NOMO-1 treated with DMSO at 0.1 percent for 48 hours (cell line): Measurements from ENCODE around the gene PGBD5.

Experiments used
- DNase-seq: peaks from one replicate; lab custom pipeline; 2025; ENCODE audit not compliant: unreplicated experiment; lab: John Stamatoyannopoulos, UW

PGBD5 gene

DNA sequence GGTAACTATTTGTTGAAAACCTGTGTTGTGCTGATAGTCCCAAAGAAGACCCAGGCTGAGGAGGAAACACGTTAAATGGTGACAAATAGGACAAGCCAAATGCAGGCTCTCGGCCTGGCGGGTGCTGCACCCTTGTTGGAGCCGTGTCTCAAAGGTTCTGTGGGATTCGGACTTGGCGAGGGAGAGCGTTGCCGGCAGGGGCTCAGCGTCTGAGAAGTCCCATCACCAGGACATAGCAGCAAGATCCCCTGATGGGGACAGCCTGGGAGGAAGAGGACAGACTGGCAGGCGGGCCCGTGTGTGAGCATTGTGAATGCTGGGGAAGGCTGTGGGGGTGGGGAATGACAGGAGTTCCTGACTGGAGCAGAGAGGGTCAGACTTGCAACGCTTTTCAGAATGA is 142.5 kb downstream of the PGBD5 start:
- no peak for DNase-seq

DNA sequence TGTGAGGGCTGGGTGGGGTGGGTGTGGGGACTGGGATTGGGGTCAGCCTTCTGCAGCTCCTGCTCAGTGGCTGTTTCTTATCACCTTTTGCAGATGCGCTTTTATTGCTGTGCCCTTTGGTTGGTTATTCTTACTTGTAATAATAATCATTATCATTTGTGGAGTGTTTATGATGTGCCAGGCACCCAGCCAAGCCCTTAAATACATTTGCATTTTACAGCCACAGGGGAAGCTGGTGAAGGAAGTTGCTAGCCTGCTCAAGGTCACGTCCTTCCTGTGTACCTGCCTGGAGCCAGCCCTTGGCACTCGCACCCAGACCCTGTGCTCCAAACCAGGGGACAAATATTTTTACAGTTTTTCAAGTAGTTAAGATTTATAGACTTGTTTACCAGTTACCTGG is 144.0 kb downstream of the PGBD5 start:
- DNase-seq: no peak

- no peak for DNase-seq
Measured at GRCh38 chr1:230281556-230281955, 144.6 kb downstream of the PGBD5 start.

DNA sequence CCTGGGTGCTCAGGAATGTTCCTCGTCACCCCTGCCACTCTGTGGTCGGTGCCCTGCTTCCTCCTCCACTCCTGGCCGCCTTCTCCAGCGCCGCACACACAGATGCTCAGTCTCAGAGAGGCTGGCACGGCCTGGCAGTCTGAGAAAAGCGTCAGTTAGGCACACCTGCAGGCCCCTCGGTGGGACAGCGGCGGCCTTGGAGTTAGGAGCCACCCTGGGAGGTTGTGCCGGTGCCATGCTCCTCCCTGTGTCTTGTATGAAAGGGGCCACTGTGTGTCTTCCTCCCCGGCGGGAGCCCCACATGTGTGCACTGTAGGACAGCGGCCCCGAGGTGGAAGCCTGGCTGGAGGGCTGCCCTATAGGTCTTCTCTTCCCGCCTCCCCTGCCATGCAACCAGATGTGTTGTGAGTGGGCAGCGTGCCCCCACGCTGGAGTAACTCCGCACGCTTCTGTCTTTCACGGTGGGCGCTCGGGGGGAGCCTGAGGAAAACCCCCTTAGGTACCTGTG is 145.2 kb downstream of the PGBD5 start:
- no peak for DNase-seq

DNA sequence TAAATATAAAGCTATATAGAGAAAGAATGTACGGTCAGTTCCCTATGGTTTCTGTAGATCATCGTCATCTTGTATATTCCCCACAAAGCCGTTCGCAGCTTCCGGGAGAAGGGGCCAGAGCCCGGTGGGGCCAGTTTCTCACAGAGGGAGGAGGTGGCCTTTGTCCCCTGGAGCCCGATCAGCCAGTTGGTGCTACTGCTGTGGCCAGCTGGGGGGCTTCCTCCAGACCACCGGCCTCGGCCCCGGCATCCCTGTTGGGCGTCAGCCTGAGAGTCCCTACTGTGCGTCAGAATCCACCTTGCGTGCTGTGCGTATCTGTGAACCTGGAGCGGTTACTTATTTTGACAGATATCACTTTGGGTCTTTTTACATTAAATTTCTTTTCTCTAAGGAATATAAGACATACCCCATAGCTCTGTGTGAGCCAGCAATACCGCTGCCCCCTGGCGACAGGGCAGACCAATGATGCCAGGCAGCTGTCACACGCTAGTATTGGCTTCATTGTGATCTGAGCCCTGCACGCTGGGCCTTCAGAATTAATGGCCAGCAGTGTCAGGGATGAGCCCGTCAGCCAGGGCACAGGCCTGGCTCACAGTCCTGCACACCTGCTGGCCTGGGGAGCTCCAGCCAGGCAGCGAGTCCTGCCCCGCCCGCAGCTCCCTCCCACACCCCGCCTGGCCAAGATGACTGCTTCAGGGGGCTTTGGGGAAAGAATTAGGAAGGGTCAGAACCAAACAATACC is 145.9 kb downstream of the PGBD5 start:
- DNase-seq: no peak

DNA sequence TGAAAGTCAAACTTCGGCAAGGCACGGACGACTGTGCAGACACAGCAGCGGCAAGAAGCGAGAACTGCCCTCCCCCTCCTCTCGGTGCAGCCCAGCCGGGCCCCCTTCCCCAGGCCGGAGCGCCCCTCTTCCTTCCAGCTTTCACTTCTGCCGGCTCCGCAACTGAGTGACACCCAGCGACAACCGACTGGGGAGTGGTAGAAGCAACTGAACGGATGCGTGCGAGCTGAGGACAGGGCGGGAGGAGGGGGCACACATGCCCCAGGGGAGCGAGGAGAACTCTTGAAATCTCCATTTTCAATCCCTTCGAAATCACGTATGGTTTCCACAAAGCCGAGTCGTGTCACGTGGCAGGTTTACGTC is 146.6 kb downstream of the PGBD5 start:
- DNase-seq: no peak

DNA sequence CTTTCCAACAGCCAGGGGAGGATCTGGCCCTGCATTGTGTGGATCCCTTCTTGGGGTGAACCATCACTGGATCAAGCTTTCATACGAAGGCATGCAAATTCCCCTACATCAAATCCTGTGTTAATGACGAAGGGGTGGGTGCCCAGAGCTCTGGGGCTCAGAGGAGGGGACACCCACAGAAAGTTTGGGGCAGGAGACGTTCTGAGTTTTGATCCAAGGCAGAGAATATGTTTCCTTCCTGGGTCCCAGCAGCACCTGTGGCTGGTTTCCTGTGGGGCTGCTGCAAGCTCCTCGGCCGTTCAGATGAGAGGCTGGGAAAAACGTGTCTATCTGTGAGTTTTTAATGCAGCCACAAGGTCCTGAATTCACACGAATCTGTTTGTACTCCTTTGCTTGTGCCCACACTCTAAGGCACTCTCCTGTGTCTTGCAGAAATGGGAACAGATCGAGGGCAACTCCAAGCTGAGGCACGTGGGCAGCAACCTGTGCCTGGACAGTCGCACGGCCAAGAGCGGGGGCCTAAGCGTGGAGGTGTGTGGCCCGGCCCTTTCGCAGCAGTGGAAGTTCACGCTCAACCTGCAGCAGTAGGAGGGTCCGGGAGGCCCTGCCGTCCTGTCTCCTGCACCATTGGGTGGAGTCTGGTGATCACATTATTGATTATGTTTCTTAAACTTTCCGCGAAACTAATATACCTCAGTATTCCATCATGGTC is 147.1 kb downstream of the PGBD5 start:
- DNase-seq: no peak

DNA sequence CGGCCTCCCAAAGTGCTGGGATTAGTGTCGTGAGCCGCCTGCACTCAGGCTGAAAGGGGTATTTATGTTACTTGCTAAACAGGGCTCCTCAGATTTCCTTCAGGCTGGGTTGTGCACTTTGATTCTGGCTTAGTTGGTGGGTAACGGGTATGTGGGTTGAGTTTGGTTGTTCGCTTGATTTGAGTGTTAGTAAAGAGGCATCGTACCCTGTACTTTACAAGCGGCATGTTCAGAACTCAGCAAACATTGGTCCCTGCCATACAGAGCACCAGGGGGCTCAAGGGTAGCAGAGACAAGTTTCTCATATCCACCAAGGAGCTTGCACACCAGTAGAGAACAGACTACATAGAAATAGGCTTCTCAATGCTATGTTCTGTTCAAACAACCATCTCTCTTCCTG is 147.8 kb downstream of the PGBD5 start:
- no peak for DNase-seq

DNA sequence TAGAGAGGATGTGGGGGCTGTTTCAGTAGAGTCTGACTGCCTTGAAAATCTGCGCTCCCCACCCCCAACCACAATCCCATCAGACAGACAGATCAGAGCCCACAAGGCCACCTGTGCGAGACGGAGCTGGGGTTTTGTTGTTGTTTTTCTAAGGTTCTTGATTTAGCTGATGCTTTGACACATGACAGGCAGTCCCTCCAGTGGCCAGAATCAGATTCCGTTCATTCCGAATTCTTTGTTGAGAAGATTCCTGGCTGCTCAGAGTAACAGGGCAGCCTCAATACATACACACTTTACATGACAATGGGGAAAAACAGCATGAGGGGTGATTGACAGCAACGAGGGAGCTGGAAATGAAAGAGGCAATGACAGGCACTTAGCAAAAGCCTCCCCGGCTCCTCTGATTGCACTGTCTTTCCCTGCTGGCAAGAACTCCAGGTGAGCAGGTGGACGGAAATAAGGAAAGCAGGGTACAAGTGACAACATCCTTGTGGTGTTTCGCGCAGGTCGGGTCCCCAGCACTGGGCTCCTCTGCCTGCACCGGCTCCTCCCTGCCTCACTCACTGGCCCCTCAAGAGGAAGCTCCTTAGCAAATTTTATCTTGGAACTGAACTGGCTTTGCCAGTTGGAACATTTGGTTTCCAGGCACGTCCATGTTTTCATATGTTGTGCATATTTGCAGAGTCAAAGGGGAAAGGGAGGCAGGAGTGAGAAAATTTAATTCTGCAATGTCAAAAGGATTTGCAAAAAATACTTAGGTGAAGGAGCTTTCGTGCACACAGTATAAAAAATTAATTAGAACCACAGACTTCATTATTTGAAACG is 148.7 kb downstream of the PGBD5 start:
- no peak for DNase-seq

GRCh38 chr1:230276401-230276800 is 149.7 kb downstream of the PGBD5 start:
- no peak for DNase-seq

- no peak for DNase-seq
Measured at GRCh38 chr1:230274254-230274653, 151.9 kb downstream of the PGBD5 start.

- DNase-seq: no peak
Measured at GRCh38 chr1:230273141-230273710, 152.9 kb downstream of the PGBD5 start.

DNA sequence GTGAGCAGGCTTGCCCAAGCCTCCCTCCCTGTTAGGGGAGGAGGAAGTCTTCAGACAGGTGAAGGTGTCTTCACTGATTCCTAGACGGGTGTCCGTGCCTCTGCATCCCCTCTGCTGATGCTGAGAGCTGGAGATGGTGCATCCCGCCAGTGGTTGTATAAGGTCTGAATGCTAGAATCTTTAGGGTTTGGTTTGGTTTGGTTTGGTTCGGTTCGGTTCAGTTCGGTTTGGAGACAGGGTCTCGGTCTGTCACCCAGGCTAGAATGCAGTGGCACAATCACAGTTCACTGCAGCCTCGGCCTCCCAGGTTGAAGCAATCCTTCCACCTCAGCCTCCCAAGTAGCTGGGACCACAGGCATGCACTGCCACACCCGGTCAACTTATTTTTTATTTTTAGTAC is 153.6 kb downstream of the PGBD5 start:
- no peak for DNase-seq

DNA sequence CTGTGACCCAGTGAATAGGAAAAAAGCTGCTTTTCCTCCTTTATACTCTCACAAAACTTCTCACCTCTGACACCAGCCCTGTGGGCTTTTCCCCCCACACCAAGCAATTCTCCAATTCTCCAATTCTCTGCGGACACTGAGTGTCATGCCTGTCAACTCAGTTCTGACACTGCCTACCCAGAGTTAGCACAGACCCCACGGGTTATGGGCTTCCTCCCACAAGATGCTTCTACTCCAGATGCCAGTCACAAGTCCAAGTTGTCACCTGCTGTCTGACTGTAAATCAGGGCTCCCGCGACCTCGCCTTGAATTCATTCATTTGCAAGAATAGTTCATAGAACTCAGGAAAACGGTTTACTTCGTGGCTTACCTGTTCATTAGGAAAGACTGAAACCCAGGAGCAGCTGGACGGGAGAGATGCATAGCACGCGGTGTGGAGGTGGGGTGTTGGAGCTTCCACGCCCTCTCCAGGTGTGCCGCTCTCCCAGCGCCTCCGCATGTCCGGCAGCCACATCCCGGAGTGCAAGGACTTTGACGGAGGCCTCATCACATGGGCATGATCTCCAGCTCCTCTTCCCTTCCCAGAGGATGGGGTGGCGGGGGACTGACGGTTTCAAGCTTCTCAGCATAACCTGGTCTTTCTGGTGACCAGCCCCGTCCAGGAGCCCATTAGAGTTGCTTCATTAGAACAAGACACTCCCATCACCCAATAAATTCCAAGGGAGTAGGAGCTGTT is 154.7 kb downstream of the PGBD5 start:
- DNase-seq: no peak

DNA sequence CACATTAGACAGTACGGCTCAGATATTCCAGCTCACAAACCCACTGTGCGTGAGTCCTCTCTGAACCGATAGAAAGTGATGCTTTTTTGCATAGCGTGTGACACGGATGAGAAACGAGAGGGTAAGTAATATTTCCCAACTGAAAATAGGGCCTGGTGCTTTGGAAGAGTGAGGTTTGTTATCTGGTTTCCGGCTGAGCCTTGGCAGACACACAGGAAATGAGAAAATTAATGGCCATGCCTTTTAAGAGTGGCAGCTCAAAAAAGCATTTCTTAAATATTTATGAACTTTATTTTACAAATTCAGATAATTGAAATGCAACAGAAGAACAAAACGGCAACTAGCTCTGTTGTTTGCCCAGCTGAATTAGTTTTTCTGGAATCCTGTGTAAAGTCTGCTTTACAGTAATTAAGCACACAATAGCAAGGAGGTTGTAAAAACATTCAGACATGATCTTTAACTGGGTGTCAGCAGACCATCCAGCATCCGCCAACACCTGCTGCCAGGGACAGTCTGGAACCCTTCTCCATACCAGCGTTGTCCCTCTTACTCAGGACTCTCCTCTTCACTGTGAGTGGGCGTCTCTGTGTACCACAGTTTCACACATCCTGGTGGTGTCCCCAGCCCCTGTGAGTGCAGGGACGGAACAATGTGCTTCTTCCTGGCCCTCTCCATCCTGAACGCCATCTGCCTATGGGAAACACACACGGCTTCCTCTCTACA is 155.4 kb downstream of the PGBD5 start:
- no peak for DNase-seq

DNA sequence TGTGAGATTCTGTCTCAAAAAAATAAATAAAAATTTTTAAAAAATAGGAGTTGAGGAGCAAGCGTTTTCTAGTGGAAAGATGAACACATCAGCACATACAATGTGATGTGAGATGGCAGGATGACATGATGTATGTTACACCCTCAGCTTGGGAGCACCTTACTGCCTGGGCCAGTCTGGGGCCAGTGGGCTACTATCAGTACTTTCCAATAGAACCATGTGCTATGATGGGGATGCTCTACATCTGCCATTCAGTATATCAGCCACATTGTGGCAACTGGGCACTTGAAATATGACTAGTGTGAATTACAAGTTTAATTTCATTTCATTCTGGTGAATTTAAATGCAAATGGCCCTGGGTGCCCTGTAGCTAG is 156.0 kb downstream of the PGBD5 start:
- no peak for DNase-seq

- peak; percentile 22 for DNase-seq
Measured at GRCh38 chr1:230268371-230269170, 157.6 kb downstream of the PGBD5 start.

- DNase-seq: no peak
Measured at GRCh38 chr1:230267338-230268065, 158.6 kb downstream of the PGBD5 start.

GRCh38 chr1:230266456-230266855 is 159.7 kb downstream of the PGBD5 start:
- no peak for DNase-seq
